ENCODE results near the gene AQP2.

The AQP2 gene

DNA sequence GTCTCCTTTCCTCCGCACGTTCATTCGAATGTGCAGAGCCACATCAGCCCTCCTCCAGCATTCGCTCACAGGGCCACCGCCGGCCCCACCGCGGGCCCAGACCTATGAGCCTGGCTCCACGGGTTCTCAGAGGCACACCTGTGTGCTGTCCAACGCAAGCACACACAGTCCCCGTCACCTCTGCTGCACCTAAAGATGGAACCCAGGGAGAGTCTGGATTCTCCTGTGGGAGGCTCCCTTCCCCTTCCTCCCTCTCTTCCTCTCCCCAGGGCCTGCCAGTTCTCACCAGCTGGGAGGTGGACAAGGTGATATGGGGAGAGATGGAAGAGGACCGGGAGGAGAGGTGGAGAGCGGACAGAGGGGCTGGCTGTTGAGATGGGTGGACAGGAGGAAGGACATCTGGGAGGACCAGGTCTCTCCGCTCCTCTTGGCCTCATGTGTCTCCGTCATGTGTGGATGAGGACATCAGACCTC is 17.3 kb downstream of the AQP2 start:
- DNase-seq (ENCODE audit: low read depth in 2 of 2, low spot score in 1 of 2) = no peak

DNA sequence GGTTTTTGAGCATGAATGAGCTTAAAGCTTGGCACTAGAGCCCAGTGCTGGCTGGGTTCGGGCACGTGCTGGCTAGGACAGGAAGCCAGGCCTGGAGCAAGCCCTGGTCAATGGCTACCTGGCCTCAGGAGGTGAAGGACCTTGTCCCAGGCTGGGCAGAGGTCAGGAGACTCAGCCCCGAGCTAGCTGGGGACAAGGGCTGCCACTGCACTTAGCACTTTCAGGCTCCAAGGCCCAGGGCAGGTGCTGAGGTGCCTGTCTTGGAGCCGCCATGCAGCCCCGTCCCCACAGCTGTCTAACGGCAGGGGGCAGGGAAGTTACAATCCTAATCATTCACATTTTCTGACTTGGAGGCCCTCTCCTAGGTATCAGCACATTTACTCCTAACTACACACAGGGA is 17.9 kb downstream of the AQP2 start:
- DNase-seq (ENCODE audit: low read depth in 2 of 2, low spot score in 1 of 2) = no peak

DNA sequence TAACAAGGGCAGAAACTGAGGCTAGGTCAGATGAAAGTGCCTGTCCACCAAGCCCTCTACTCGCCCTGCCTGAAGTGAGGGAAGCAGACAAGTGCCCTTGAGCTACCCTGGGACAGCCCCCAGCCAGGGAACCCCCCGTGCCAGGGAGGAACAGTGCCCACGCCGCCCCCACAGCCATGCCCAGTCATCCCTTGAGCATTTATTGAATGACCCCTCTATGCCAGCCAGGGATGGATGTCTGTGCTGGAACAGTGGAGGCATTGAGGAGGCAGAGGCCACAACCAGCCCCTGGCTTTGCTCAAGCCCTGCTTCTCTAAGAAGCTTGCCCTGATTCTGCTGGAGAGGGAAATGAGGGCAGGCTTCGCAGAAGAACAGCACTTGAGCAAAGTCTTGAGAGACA is 18.5 kb downstream of the AQP2 start:
- DNase-seq (ENCODE audit: low read depth in 2 of 2, low spot score in 1 of 2) = no peak

GRCh38 chr12:49969651-49970429 is 19.3 kb downstream of the AQP2 start:
- no peak for DNase-seq (ENCODE audit: low read depth in 2 of 2, low spot score in 1 of 2)

DNA sequence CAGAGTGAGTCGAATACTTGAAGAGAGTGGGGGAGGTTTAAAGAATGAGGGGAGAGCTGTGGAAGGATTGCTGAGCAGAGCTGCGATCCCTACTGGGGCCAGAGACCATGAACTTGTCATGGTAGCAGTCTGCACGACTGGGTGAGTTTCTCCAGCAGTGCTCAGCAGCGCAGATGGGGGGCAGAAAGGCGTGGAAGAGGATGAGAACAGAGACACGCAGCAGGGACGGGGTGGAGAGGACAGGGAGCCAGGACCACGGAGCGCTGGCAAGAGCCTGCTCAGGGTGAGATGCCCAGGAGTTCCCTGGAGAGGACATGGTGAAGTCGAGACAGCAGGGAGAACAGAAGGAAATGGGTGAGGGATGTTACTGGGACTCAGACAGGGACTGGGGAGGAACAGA is 20.1 kb downstream of the AQP2 start:
- no peak for DNase-seq (ENCODE audit: low read depth in 2 of 2, low spot score in 1 of 2)

DNA sequence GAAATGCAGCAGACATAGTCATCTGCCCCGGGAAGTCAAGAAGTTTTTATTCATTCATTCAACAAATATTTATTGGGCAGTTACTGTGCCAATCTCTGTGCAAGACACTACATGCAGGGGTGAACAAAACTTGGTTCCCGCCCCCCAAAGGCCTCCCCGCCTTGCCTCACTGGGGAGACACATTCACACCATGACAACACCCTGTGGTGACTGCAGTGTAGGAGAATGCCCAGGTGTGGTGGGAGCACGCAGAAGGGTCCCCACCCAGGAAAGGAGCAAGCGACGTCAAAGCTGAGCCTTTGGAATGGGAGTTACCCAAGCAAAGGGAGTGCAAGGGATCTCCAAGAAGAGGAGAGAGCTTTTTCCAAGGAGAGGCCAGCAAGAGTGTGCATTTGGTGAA is 20.6 kb downstream of the AQP2 start:
- DNase-seq (ENCODE audit: low read depth in 2 of 2, low spot score in 1 of 2) = no peak

- no peak for DNase-seq (ENCODE audit: low read depth in 2 of 2, low spot score in 1 of 2)
Measured at GRCh38 chr12:49972129-49972528, 21.6 kb downstream of the AQP2 start.

DNA sequence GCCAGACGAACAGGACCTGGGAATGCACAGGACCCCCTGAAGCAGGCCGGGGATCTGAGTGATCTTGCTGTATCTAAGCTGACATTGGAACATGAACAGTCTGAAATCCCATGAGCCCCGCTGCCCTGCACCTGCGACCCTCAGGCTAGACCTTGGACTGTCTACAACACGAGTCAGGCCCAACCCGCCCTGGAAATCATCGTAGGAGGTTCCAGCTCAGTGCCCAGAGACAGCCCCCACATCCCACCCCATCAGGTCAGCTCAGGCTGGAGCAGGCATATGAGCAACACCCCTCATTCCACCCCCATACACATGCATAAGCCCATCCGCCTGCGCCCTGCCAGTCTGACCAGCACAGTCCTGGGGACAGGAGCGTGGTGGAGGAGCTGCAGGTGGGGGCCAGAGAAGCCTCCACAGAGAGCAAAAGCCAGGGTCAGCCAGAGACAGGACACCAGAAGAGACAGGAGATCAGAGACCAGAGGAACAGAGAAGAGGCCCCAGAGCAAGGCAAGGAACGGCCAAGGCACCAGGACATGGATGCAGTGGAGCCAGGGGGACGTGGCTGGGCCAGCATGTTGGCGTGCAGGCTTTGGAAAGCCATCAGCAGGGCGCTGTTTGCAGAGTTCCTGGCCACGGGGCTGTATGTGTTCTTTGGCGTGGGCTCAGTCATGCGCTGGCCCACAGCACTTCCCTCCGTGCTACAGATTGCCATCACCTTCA is 22.3 kb downstream of the AQP2 start, which contains the start of gene AQP6:
TSS of gene AQP6 (plus strand) at position 307 of the 720 bp plus-strand sequence. CDS start at position 534, 227 bp downstream.
- no peak for DNase-seq (ENCODE audit: low read depth in 2 of 2, low spot score in 1 of 2)

DNA sequence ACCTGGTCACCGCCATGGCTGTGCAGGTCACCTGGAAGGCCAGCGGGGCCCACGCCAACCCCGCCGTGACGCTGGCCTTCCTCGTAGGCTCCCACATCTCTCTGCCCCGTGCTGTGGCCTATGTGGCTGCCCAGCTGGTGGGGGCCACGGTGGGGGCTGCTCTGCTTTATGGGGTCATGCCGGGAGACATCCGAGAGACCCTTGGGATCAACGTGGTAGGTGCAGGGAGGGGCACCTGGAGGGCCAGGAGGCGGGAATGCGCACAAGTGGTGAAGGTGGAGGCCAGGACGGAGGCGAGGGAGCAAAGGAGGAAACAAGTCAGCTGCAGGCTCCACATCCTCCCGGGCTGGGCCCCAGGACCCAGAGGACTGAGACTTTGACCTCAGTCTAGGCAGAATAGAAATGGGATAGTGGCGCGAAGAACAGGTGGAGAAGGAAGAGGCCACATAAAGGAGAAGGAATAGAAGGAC is 22.9 kb downstream of the AQP2 start:
- DNase-seq (ENCODE audit: low read depth in 2 of 2, low spot score in 1 of 2) = no peak

- DNase-seq (ENCODE audit: low read depth in 2 of 2, low spot score in 1 of 2) = no peak
Measured at GRCh38 chr12:49974231-49974675, 23.7 kb downstream of the AQP2 start.

DNA sequence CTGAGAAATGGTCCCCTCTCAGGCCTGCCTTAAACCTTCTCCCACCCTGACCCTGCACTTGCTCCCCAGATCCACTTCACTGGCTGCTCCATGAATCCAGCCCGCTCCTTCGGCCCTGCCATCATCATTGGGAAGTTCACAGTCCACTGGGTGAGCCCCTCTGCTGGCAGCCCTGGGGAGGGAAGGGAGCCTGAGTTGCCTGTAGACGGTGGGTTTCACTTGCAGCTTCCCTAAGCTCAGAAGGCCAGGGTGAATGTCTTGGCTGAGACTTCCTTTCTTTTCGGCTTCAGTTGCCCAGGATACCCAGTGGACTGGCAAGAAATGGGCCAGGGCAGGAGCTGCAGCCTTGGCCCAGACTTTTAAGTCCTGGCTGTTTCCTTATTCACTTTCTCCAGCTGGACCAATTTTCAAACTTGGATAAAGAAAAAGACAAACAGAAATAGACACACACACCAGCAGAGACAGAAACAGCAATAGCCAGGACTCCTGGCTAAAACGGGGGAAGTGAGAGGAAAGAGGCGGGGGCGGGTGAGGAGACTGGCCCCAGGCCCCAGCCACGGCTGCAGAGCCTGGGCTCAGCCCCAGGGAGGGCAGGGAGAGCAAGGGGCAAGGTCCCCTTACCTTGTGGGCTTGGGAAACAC is 24.3 kb downstream of the AQP2 start:
- no peak for DNase-seq (ENCODE audit: low read depth in 2 of 2, low spot score in 1 of 2)

GRCh38 chr12:49975318-49975761 is 24.8 kb downstream of the AQP2 start:
- DNase-seq (ENCODE audit: low read depth in 2 of 2, low spot score in 1 of 2) = no peak

GRCh38 chr12:49976557-49976956 is 26.0 kb downstream of the AQP2 start:
- DNase-seq (ENCODE audit: low read depth in 2 of 2, low spot score in 1 of 2) = no peak

GRCh38 chr12:49978125-49978524 is 27.6 kb downstream of the AQP2 start:
- DNase-seq (ENCODE audit: low read depth in 2 of 2, low spot score in 1 of 2) = no peak

DNA sequence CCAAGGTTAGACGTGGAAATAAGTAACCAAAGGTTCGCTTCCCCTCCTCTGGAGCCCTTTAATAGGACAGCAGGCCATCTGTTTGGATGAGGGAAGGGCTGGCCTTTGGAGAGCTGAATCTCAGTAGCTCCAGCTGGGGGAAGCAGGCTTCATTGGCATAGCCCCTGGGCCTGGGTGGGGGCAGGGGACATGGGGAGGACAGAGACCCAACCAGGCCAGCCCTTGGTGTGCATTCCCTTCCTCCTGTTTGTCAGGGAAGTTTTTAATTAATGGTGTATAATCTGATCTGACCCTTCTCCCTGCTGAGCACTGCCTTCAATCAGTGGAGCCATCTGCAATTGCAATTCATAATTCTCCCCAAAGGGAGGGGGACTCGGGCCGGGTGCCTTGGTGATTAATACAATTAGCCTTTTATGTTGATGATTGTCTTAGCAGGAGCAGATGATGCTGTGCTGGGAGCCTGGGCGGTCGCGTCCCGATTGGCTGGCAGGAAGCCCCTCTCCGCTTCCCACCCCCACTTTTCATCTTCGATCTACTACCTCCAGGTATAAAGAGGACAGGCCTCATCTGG is 28.6 kb downstream of the AQP2 start:
- no peak for DNase-seq (ENCODE audit: low read depth in 2 of 2, low spot score in 1 of 2)

DNA sequence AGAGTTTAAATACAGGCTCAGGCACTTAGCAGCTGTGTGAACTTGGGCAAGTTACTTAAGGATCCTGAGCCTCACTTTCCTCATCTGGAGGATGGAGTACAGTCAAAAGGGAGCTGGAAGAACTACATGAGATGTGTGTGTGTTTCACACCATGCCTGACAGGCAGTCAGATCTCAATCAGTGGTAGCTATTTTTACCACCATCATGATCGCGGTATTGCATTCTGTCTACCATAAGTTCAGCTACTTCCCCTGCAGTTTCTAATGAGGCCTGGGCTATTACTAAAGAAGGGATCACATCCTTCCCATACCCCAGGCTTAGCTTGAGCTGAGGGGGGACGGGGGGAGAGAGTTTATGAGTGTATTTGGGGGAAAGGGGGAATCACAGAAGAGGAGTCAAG is 29.3 kb downstream of the AQP2 start:
- DNase-seq (ENCODE audit: low read depth in 2 of 2, low spot score in 1 of 2) = no peak

GRCh38 chr12:49980501-49981349 is 30.2 kb downstream of the AQP2 start:
- DNase-seq (ENCODE audit: low read depth in 2 of 2, low spot score in 1 of 2) = no peak

DNA sequence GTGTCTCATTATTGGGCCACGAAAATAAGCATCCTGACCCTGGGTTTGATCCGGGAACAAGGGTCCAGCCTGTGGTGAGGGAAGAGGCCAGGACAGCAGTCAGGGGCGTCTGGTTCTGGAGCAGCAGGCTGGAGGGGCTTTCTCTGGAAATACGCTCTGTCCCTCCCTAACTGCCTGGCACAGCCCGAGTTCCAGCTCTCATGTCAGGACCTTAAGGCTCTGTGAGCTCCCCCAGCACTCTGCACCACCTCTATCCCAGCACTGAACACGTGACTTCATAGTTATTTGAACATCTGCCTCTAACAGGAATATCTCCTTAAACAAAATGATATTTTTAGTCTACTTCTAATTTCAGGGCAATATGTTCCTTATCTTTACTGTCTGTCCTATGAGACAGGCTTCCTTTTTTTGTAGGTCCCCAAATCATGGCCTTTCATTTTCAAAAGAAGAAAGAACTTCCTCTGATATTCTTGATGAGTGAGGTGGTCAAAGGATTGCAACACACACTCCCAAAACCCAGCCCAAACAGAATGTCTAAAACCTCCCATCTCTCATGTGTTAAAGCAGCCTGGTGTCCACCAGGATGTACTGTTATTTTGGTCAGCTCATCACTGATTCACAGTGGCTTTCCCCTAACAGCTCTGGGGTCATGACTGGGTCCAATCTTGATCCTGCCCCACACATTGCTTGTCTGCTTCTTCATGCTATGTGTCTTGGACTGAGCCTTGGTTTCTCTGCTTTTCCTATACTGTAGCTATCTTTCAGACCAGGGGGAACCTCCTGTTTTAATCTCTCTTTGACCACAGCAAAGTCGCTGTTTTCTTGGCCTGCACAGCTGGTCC is 31.9 kb downstream of the AQP2 start:
- no peak for DNase-seq (ENCODE audit: low read depth in 2 of 2, low spot score in 1 of 2)

- DNase-seq (ENCODE audit: low read depth in 2 of 2, low spot score in 1 of 2) = no peak
Measured at GRCh38 chr12:49983892-49984291, 33.4 kb downstream of the AQP2 start.

Measured in stimulated activated CD8-positive, alpha-beta memory T cell treated with anti-CD3 and anti-CD28 coated beads, Interleukin-4, amount 100 ng/mL, for 4 hours (primary cell).